IPS-15b (cell line): ENCODE data around the gene R3HCC1L.

Experiments
- H3K27me3 ChIP-seq: one replicate; pipeline ENCODE4 v1.6.1; 2013; ENCODE audit warnings: low read length; ENCODE audit not compliant: control insufficient read depth, insufficient read depth
- H3K36me3 ChIP-seq: one replicate; pipeline ENCODE4 v1.6.1; 2013; ENCODE audit warnings: low read length; ENCODE audit not compliant: control insufficient read depth, insufficient read depth
- H3K4me1 ChIP-seq: one replicate; pipeline ENCODE4 v1.6.1; 2013; ENCODE audit warnings: mild to moderate bottlenecking, low read length; ENCODE audit not compliant: control insufficient read depth, insufficient read depth
- H3K4me3 ChIP-seq: one replicate; pipeline ENCODE4 v1.5.1; 2013; ENCODE audit warnings: low read depth, low read length
- H3K9ac ChIP-seq: one replicate; pipeline ENCODE4 v1.6.1; 2013; ENCODE audit warnings: low read depth, mild to moderate bottlenecking, low read length
- H3K9me3 ChIP-seq: one replicate; pipeline ENCODE4 v1.6.1; 2013; ENCODE audit warnings: mild to moderate bottlenecking, low read length; ENCODE audit not compliant: control insufficient read depth, insufficient read depth

The R3HCC1L gene

DNA sequence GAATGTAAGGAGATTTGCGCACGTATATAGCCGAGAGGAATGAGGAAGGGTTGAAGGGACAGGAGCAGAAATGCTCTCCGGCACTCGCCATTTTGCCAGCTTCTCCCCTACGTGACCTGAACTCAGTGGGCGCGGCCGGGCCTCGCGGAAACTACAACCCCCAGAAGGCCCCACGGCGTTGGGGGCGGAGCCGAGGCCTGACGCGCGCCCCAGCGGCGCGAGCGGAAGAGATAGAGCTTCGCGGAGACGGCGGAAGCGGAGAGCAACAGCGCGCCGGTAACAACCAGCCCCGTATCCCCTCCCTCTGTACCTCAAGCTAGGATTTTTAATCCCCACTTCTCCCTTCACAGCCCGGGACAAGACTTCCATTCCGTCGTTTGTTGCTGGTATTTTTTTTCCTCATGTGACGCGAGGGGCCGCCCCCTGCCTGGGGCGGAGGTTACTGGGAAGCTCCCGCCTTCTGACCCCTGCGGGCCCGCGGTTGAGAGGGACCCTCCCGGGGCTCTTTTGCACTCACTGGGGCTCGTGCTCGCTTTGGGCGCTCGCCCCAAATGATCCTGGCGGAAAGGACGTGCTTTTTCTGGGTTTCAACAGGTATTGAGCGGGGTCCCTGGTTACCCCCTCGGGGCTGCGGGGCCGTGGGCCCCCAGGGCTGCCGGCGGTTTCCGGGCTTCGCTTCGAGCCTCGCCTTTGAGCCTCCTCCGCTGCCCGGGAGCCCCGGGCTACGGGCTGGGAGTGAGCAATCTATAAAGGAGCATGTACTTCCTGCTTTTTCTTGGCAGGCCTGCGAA lies at the start of gene R3HCC1L:
R3HCC1L (plus strand) TSS at position 227 of the 791 bp plus-strand sequence. CDS start 73,458 bp downstream, outside the sequence.
- Histone ChIP-seq H3K36me3 (no peaks in the 10 kb centered on the region), H3K9ac (peak within 1 kb of the TSS; percentile 79), H3K27me3 (no peaks in the 10 kb centered on the region), H3K9me3 (no peaks in the 10 kb centered on the region), H3K4me1 (no peaks in the 10 kb centered on the region), H3K4me3 (peak within 1 kb of the TSS; percentile 69)

DNA sequence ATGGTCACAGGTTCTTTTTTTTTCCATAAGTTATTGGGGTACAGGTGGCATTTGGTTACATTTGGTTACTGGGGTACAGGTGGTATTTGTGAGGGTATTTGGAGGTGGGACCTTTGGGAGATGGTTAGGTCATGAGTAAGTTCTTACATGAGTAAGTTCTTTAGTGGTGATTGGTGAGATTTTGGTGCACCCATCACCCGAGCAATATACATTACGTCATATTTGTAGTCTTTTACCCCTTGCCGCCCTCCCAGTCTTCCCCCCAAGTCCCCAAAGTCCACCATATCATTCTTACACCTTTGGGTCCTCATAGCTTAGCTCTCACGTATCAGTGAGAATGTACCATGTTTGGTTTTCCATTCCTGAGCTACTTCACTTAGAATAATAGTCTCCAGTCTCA lies 49.2 kb upstream of the R3HCC1L start:
- no peak overlapping the region for H3K9ac ChIP-seq
- no peak overlapping the region for H3K4me3 ChIP-seq
- H3K27me3 ChIP-seq: no peaks in the 10 kb centered on the region
- H3K9me3 ChIP-seq: no peaks in the 10 kb centered on the region
- H3K4me1 ChIP-seq: no peaks in the 10 kb centered on the region
- H3K36me3 ChIP-seq: no peaks in the 10 kb centered on the region

DNA sequence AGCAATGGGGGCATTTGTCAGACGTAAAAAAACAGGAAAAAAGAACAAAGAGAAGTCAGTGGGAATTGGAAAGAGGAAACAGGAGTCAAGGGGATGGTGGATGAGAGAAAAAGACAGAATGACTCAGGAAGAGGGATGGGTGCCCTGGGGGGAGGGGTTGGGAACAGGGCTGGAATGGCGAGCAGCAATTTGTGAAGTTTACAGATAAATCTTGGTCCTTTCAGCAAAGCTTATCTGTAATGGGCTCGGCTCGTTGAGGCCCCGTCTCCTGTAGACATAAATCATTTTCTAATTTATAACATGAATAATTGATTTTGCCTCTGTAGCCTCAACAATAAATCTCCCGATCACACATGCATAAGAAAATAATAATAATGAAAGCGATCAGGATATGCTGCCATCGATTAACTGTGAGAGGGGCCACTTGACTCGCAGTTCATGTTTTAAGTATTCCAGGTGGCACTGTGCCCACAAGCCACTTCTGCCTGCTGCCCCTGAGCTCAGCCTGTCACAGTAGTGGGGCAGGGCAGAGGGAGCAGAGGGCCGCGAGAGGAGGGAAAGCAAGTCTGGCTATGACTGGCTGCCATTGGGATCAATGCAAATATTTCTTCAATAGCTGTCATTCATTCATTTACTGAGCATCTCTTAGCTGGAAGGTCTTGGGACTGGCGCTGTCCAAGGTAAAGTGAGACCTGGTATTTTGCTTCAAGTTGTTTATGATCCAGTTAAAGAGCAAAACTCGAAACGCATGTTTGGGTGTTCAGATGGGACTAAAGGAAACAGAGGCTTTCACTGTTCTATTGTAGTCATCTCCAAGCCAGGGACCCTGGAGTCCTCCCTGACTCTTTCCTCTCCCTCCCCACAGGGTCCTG lies 47.4 kb upstream of the R3HCC1L start:
- no peaks in the 10 kb centered on the region for H3K9me3 ChIP-seq

DNA sequence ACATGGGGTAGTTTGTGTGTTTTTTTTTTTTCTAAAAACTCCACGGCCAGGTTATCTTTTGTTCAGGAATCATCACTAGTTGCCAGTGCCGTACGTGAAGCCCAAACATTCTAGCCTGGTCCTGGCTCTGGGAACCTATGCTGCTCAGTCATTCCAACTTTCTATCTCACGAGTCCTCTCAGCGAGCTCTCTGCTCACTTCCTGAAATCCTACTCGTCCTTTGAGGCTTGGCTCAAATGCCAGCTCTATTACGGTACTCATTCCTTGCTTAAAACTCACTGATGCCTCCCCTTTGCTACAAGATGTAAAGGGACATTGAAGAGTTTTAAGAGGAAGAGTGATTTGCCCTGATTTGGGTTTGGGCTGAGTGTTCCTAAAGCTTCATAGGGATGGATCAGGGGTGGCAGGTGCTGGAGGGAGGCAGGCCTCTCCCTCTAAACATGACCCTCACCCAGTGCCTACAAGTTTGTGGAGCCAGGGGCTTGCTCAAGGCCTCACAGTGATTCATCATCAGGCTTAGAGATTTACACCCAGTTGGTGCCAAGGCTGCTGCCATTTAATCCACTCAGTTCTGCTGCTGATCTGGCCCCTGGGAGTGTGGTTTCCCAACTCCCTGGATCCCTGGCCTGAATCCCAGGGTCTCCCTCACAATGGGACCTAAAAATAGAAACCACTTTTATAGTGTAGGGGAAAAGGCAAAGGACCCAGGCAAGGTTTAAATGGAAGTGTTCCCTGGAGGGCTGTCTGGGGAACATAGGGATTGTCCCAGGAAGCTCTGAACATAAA lies 46.1 kb upstream of the R3HCC1L start:
- Histone ChIP-seq H3K4me1 (no peaks in the 10 kb centered on the region), H3K9ac (no peak overlapping the region), H3K36me3 (no peaks in the 10 kb centered on the region), H3K4me3 (no peak overlapping the region), H3K9me3 (no peaks in the 10 kb centered on the region), H3K27me3 (no peaks in the 10 kb centered on the region)

More for the DNA sequence above, 47.4 kb upstream of the R3HCC1L start:
- H3K4me3 ChIP-seq: no peak overlapping the region
- no peaks in the 10 kb centered on the region for H3K36me3 ChIP-seq
- no peaks in the 10 kb centered on the region for H3K4me1 ChIP-seq
- no peaks in the 10 kb centered on the region for H3K27me3 ChIP-seq
- H3K9ac ChIP-seq: no peak overlapping the region

DNA sequence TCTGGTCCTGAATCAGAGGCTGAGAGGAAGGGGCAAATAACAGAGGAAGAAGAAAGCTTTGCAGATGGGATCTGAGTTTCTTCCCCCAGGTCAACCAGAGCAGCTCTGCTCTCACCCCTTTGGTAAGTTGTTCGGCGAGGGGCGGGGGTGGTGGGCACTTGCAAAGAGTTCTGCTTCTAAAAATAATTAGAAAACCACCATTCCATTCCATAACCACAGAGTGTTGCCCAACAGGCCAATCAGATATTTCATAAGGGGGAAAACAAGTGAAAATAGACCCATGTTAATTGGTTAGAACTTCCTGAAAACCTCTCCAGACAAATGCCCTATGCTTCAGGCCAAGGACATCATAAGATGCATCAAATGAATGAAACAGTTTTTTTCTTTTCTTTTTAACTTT lies 43.6 kb upstream of the R3HCC1L start:
- Histone ChIP-seq H3K9ac (no peak overlapping the region), H3K4me3 (no peak overlapping the region), H3K4me1 (no peaks in the 10 kb centered on the region), H3K27me3 (no peaks in the 10 kb centered on the region), H3K9me3 (no peaks in the 10 kb centered on the region), H3K36me3 (no peaks in the 10 kb centered on the region)

DNA sequence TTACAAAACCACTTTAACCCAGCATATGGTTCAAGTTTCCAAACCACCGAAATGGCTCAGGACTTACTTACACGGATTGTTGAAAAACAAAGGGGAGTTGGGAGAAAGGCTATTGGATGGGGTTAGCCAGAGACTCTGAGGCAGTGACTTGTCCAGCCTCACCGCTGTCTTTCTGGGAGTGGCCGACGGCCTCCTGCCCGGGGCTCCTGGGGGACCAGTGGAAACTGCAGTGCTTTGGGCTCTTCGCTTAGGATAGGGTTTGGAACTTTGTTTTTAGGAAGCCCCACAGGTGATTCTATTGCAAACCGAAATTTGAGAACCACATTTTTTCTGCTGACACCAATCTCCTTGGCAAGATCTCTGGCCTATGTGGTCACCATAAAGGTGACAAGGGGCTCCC lies 38.1 kb upstream of the R3HCC1L start:
- no peaks in the 10 kb centered on the region for H3K9me3 ChIP-seq
- no peaks in the 10 kb centered on the region for H3K27me3 ChIP-seq

DNA sequence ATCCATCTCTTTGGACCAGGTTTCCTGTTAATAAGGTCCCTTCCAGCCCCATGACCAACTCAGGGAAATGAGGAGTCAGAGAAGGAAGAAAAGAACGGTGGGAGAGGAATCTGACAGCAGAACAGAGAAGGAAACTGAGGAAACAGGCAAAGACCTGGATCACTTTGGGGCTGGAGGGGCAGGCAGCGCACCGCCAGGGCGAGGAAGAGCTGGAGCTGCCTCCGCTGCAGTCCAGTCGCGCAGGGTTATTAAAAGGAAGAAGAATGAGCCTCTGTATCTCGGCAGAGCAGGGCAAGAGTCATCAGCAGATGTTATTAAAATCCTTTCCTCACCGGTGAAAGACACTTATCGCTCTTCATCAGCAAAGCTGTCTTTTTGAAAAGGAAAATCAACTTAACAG lies 37.7 kb upstream of the R3HCC1L start:
- Histone ChIP-seq H3K4me1 (no peaks in the 10 kb centered on the region), H3K9ac (no peak overlapping the region), H3K4me3 (no peak overlapping the region), H3K9me3 (no peaks in the 10 kb centered on the region), H3K36me3 (no peaks in the 10 kb centered on the region), H3K27me3 (no peaks in the 10 kb centered on the region)

More for the DNA sequence above, 38.1 kb upstream of the R3HCC1L start:
- Histone ChIP-seq H3K36me3 (no peaks in the 10 kb centered on the region), H3K9ac (no peak overlapping the region), H3K4me3 (no peak overlapping the region), H3K4me1 (no peaks in the 10 kb centered on the region)

DNA sequence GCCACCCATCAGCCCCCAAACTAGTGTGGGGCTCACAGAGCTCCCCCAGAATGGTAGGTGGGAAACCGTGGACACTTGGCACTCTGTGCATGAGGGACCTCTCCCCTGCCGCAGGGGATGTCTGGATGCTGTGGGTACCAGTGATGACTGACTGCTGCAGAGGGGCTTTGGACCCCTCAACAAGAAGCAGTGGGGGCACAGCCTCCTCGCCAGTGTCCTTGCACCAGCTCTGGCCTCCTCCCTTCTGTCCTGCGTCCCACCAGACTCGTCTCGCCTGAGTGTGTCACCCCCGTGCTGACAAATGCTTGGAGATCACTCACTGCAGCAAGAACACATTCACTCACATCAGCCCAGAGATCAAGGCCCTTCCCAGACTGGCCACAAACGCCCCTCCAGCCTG lies 37.3 kb upstream of the R3HCC1L start:
- Histone ChIP-seq H3K9ac (no peak overlapping the region), H3K9me3 (no peaks in the 10 kb centered on the region), H3K4me1 (no peaks in the 10 kb centered on the region), H3K27me3 (no peaks in the 10 kb centered on the region), H3K4me3 (no peak overlapping the region), H3K36me3 (no peaks in the 10 kb centered on the region)

DNA sequence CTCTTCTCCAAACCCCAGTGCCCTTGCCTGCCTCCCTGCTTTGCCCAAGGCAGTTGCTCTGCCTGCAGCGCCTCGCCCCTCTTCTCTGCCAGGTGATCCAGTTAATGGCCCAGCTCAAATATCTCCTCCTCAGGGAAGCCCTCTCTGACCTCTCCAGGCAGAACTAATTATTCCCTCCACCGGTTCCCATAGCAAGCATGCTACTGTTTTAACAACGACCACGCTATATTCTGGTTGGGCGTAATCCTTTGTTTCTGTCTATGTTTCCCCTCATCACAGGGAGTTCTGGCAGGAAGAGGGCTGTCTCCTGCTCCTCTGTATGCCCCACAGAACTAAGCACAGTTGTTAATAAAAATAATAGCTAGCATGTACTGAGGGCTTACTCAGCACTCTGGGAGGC lies 36.8 kb upstream of the R3HCC1L start:
- Histone ChIP-seq H3K36me3 (no peaks in the 10 kb centered on the region), H3K27me3 (no peaks in the 10 kb centered on the region), H3K9me3 (no peaks in the 10 kb centered on the region), H3K4me1 (no peaks in the 10 kb centered on the region), H3K9ac (no peak overlapping the region), H3K4me3 (no peak overlapping the region)

DNA sequence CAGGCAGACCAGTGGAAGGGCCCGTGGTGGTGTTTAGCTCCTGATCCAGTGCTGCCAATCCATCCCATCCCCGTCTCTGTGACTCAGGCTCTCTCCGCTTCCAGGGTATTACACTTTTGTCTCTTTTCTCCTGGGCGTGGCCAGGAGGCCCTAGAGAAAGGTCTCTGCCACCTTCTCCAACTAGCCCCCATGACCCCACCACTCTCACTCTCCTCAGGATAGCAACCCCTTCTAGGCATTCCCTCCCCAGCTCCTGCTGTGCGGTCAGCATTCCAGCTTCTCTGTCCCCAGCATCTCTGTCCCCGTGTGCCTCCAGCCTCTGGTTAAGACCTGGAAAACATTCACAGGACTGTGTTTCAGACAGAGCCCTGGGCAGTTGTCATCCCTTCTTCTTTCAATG lies 36.2 kb upstream of the R3HCC1L start:
- H3K27me3 ChIP-seq: no peaks in the 10 kb centered on the region

DNA sequence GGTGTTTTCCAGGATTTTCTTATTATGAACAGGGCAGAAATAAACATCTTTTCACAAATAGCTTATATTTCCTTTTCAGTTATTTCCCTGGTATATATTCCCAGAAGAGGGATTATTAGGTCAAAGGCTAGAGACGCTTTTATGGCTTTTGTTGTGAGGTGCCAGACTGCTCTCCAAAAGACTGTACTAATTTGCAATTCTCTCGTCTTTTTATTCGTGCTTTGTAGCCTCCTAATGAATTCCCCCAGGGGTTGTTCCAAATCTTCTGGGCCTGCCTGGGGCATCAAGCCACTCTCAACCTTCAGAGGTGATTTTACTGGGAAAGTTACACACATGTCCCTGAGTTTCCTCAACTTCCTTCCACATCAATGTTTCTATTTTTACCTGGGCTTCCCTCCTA lies 34.0 kb upstream of the R3HCC1L start:
- H3K9me3 ChIP-seq: no peaks in the 10 kb centered on the region
- H3K36me3 ChIP-seq: no peaks in the 10 kb centered on the region
- H3K4me1 ChIP-seq: no peaks in the 10 kb centered on the region
- no peaks in the 10 kb centered on the region for H3K27me3 ChIP-seq
- H3K9ac ChIP-seq: no peak overlapping the region
- H3K4me3 ChIP-seq: no peak overlapping the region

More for the DNA sequence above, 36.2 kb upstream of the R3HCC1L start:
- H3K4me1 ChIP-seq: no peaks in the 10 kb centered on the region
- no peak overlapping the region for H3K4me3 ChIP-seq
- H3K9ac ChIP-seq: no peak overlapping the region
- no peaks in the 10 kb centered on the region for H3K36me3 ChIP-seq
- H3K9me3 ChIP-seq: no peaks in the 10 kb centered on the region
